Body of pancreas (tissue), 4 donors: ENCODE results near the gene TUT7.

Source experiments
- POLR2A ChIP-seq, 3 donors: fragments of 450-650 bp; IDR thresholded peaks; one replicate each; pipeline ENCODE4 v1.6.1; 2016; ENCODE audit warnings: antibody characterized with exemption in 3 of 3, mild to moderate bottlenecking in 2 of 3
- TF ChIP-seq, protein P1 (sequence below), 7 experiments: fragments of 450-650 bp in 4 of 7; fragments of 200-600 bp in 3 of 7; sonication (generic) in 3 of 7; IDR thresholded peaks; one replicate each; pipeline ENCODE4 v1.5.1; 2016 to 2019; ENCODE audit warnings: antibody characterized with exemption in 7 of 7

DNA sequence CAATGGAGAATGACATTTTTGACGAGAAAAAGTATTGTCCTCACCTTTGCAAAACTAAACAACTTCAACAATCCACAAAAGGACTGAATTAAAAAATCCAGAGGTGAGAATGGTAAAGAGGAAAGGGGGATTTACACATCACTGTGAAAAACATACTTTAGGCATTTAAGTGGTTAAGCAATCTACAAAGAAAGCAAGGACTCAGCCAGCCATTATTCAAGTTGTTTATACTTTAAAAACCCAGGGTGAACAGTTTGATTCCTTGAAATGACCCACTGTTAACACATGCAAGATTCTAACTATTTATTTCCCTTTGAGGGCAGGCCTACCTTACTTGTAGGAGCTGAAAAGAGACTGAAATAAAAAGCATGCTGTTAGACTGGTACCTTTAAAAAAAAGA, 29.3 kb downstream of the TUT7 start:
- no peak for TF ChIP-seq POLR2A (IDR thresholded peaks at IDR 0.05)
- TF ChIP-seq, protein P1, sequence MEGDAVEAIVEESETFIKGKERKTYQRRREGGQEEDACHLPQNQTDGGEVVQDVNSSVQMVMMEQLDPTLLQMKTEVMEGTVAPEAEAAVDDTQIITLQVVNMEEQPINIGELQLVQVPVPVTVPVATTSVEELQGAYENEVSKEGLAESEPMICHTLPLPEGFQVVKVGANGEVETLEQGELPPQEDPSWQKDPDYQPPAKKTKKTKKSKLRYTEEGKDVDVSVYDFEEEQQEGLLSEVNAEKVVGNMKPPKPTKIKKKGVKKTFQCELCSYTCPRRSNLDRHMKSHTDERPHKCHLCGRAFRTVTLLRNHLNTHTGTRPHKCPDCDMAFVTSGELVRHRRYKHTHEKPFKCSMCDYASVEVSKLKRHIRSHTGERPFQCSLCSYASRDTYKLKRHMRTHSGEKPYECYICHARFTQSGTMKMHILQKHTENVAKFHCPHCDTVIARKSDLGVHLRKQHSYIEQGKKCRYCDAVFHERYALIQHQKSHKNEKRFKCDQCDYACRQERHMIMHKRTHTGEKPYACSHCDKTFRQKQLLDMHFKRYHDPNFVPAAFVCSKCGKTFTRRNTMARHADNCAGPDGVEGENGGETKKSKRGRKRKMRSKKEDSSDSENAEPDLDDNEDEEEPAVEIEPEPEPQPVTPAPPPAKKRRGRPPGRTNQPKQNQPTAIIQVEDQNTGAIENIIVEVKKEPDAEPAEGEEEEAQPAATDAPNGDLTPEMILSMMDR (IDR thresholded peaks at IDR 0.05), result no peak
